Stimulated activated CD4-positive, alpha-beta T cell treated with anti-CD3 and anti-CD28 coated beads, Interleukin-1b, Interleukin-23, amount 100 ng/mL, for 48 hours (primary cell): ENCODE measurements around the gene ANXA6.

Experiments
- DNase-seq: peaks from one replicate; pipeline ENCODE4 v3.0.0-alpha.2; 2020

ANXA6 gene

GRCh38 chr5:151151793-151152192, 5.8 kb downstream of the ANXA6 start:
- DNase-seq, result peak; percentile 84

GRCh38 chr5:151151263-151151660, 6.3 kb downstream of the ANXA6 start:
- no peak for DNase-seq

GRCh38 chr5:151150471-151151262, 6.9 kb downstream of the ANXA6 start:
- peak; percentile 74 for DNase-seq

GRCh38 chr5:151148583-151148982, 9.0 kb downstream of the ANXA6 start:
- DNase-seq, result no peak

- no peak for DNase-seq
Measured at GRCh38 chr5:151147033-151147432, 10.5 kb downstream of the ANXA6 start.

GRCh38 chr5:151146061-151146460, 11.5 kb downstream of the ANXA6 start:
- no peak for DNase-seq

- DNase-seq, result no peak
Measured at GRCh38 chr5:151144922-151145321, 12.7 kb downstream of the ANXA6 start.

GRCh38 chr5:151144275-151144674, 13.3 kb downstream of the ANXA6 start:
- DNase-seq, result no peak

- no peak for DNase-seq
Measured at GRCh38 chr5:151143645-151144044, 13.9 kb downstream of the ANXA6 start.

- DNase-seq, result no peak
Measured at GRCh38 chr5:151142933-151143332, 14.6 kb downstream of the ANXA6 start.

- peak; percentile 54 for DNase-seq
Measured at GRCh38 chr5:151141535-151141934, 16.0 kb downstream of the ANXA6 start.

- DNase-seq, result no peak
Measured at GRCh38 chr5:151140686-151141459, 16.7 kb downstream of the ANXA6 start.

- DNase-seq, result no peak
Measured at GRCh38 chr5:151139646-151140045, 17.9 kb downstream of the ANXA6 start.

- no peak for DNase-seq
Measured at GRCh38 chr5:151139015-151139414, 18.6 kb downstream of the ANXA6 start.

GRCh38 chr5:151138114-151138513, 19.5 kb downstream of the ANXA6 start:
- DNase-seq, result no peak

GRCh38 chr5:151137067-151137825, 20.3 kb downstream of the ANXA6 start:
- DNase-seq, result no peak

- DNase-seq, result no peak
Measured at GRCh38 chr5:151134228-151134627, 23.4 kb downstream of the ANXA6 start.

- no peak for DNase-seq
Measured at GRCh38 chr5:151132963-151133362, 24.6 kb downstream of the ANXA6 start.

GRCh38 chr5:151130922-151131891, 26.4 kb downstream of the ANXA6 start:
- no peak for DNase-seq

GRCh38 chr5:151130235-151130921, 27.2 kb downstream of the ANXA6 start:
- no peak for DNase-seq

GRCh38 chr5:151128817-151129216, 28.8 kb downstream of the ANXA6 start:
- no peak for DNase-seq

- DNase-seq, result no peak
Measured at GRCh38 chr5:151127926-151128325, 29.7 kb downstream of the ANXA6 start.
